GM19468 (cell line): Measurements from ENCODE around the gene NTNG1.

Experiments
- ATAC-seq: cut with Tn5 transposase; IDR thresholded peaks from one replicate; pipeline ENCODE4 v1.9.1; 2021; ENCODE audit warnings: mild to moderate bottlenecking, moderate library complexity, moderate number of reproducible peaks; ENCODE audit not compliant: unreplicated experiment; ENCODE audit errors: extremely low read depth

NTNG1 gene

GRCh38 chr1:107480548-107481415 is 339.9 kb downstream of the NTNG1 start:
- ATAC-seq: no peak

- no peak for ATAC-seq
These were observed 341.0 kb downstream of the NTNG1 start for GRCh38 chr1:107481756-107482384.

- ATAC-seq: no peak
These were observed 343.1 kb downstream of the NTNG1 start for GRCh38 chr1:107483949-107484348.

GRCh38 chr1:107486349-107486748 is 345.5 kb downstream of the NTNG1 start:
- ATAC-seq: no peak

- no peak for ATAC-seq
These were observed 346.7 kb downstream of the NTNG1 start for GRCh38 chr1:107487506-107487905.

GRCh38 chr1:107491582-107491981 is 350.7 kb downstream of the NTNG1 start:
- no peak for ATAC-seq

GRCh38 chr1:107493111-107493716 is 352.4 kb downstream of the NTNG1 start:
- no peak for ATAC-seq

GRCh38 chr1:107494061-107494460 is 353.2 kb downstream of the NTNG1 start:
- no peak for ATAC-seq

- ATAC-seq: no peak
These were observed 355.2 kb downstream of the NTNG1 start for GRCh38 chr1:107496002-107496401.

- peak; percentile 99 for ATAC-seq
These were observed 358.4 kb downstream of the NTNG1 start for GRCh38 chr1:107499139-107499744.

- no peak for ATAC-seq
These were observed 360.3 kb downstream of the NTNG1 start for GRCh38 chr1:107501081-107501605.

GRCh38 chr1:107510347-107510746 is 369.5 kb downstream of the NTNG1 start:
- no peak for ATAC-seq

- no peak for ATAC-seq
These were observed 372.0 kb downstream of the NTNG1 start for GRCh38 chr1:107512836-107513235.

GRCh38 chr1:107514841-107515240 is 374.0 kb downstream of the NTNG1 start:
- no peak for ATAC-seq

GRCh38 chr1:107515702-107516101 is 374.9 kb downstream of the NTNG1 start:
- no peak for ATAC-seq

GRCh38 chr1:107523061-107523460 is 382.2 kb downstream of the NTNG1 start:
- ATAC-seq: no peak

GRCh38 chr1:107523736-107524135 is 382.9 kb downstream of the NTNG1 start:
- ATAC-seq: no peak

GRCh38 chr1:107524301-107524700 is 383.5 kb downstream of the NTNG1 start:
- ATAC-seq: no peak

- no peak for ATAC-seq
These were observed 384.3 kb downstream of the NTNG1 start for GRCh38 chr1:107525145-107525544.

- ATAC-seq: no peak
These were observed 385.1 kb downstream of the NTNG1 start for GRCh38 chr1:107525961-107526360.
